CD4-positive, alpha-beta T cell treated with Interferon alpha-2 for 1 hour (primary cell): ENCODE measurements around the gene ZNF599.
"Not testable (repeated sequence)": the region's sequence is repeated elsewhere in the genome, so short reads cannot be mapped to it uniquely, and the experiment has no call there.

Source experiments
- DNase-seq, 2 donors: peaks; one replicate each; pipeline ENCODE4 v3.0.0-alpha.2; 2020 to 2022

Gene ZNF599

GRCh38 chr19:34772697-34773554, at the start of gene ZNF599:
TSS of gene ZNF599 (minus strand) at chr19:34773215. CDS start at chr19:34772841, 374 bp downstream.
- DNase-seq = peak; percentile 90 to 92

DNA sequence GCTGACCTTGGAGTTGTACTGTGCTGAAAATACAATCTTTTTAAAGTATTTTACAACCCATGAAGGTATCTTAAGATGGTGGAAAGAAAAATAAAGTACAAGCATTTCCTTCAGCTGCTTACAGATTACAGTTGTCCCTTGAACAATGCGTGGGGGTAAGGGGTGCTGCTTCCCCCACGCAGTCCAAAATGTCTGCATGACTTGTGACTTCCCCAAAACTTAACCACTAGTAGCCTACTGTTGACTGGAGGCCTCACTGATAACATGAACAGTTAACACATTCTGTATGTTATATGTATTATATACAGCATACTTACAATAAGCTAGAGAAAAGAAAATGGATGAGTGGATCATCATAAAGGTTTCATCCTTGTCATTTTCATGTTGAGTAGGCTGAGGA, 45.3 kb upstream of the ZNF599 start:
- DNase-seq = no peak

GRCh38 chr19:34816708-34817107, 43.7 kb upstream of the ZNF599 start:
- no peak for DNase-seq

DNA sequence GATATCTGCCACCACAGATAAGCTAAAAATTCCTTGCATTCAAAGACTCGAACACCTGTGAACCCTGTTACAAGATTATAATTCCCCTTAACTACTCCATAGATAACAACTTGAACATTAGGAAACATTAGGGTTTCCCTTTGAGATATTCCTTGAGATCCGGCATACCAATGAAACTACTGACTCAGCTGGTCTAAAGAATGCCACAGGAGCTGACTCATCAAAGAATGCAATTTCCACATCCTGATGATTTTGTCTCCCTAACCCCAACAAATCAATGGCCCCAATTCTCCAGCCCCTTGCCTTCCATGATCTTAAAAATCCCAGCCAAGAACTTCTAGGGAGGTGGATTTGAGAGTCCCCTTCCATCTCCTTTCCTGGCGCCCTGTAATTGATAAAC, 35.6 kb upstream of the ZNF599 start:
- DNase-seq = no peak

GRCh38 chr19:34806976-34807860, 34.2 kb upstream of the ZNF599 start:
- DNase-seq = no peak

- DNase-seq = no peak
Observed at GRCh38 chr19:34804115-34804514, 31.1 kb upstream of the ZNF599 start.

DNA sequence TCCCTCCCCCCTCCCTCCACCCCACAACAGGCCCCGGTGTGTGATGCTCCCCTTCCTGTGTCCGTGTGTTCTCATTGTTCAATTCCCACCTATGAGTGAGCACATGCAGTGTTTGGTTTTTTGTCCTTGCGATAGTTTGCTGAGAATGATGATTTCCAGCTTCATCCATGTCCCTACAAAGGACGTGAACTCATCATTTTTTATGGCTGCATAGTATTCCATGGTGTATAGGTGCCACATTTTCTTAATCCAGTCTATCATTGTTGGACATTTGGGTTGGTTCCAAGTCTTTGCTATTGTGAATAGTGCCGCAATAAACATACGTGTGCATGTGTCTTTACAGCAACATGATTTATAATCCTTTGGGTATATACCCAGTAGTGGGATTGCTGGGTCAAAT, 23.9 kb upstream of the ZNF599 start:
- DNase-seq = not testable (repeated sequence)

DNA sequence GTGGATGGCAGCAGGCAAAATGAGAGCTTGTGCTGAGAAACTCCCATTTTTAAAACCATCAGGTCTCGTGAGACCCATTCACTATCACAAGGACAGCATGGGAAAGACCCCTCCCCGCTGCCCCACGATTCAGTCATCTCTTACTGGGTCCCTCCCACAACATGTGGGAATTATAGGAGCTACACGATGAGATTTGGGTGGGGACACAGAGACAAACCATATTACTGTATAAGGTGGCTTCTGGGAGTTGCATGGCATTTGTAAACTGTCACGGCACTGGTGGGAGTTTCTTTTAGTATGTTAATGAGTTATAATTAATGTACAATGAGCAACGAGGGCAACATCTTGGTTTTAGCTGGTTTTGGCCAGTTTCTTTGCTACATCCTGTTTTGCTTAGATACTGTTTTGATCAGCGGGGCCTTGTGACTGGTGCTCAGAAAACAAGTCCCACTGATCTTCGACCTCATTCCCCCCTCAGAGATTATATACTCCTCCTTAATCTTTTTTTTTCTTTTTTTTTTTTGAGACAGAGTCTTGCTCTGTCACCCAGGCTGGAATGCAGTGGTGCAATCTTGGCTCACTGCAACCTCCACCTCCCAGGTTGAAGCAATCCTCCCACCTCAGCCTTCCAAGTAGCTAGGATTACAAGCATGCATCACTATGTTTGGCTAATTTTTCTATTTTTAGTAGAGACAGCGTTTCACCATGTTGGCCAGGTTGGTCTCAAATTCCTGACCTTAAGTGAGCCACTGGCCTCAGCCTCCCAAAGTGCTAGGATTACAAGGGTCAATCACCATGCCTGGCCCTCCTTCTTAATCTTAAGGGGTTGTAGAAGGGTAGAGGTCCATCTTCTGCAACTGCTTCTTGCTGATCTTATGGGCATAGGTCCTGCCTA, 21.3 kb upstream of the ZNF599 start:
- no peak for DNase-seq

GRCh38 chr19:34793565-34793964, 20.6 kb upstream of the ZNF599 start:
- no peak for DNase-seq

- no peak for DNase-seq
Observed at GRCh38 chr19:34788074-34788473, 15.1 kb upstream of the ZNF599 start.

DNA sequence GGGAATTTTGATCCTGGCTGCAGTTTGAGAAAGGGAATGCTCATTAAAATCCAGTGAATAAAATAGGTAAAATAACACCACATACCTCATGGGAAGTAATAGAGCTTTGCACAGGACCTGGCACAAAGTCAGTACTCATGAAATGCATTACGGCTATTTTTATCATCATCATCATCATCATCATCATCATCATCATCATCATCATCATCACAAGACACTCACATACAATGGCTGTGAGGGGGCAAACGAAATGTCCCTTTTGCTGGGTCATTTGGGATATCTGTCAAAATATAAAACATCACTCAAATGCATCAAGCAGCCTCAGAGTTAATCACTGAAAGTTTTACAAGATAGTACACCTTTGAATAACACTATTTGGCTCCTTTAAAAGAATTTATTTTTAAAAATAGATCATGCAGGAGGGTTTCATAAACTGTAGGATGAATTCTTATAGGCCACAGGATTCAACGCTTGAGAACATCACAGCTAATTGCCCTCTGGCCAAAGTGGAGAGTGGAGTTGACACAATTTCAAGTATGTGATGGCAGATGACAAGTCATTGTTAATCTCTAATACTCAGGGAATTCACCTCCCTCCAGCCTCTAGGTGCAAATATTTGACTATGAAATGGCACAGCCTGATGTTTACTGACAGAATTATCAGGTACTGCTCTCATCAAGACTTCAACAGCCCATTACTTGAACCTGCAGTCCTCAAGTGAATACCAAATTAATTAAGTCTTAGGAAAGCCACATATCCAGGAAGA, 14.2 kb upstream of the ZNF599 start:
- no peak for DNase-seq

DNA sequence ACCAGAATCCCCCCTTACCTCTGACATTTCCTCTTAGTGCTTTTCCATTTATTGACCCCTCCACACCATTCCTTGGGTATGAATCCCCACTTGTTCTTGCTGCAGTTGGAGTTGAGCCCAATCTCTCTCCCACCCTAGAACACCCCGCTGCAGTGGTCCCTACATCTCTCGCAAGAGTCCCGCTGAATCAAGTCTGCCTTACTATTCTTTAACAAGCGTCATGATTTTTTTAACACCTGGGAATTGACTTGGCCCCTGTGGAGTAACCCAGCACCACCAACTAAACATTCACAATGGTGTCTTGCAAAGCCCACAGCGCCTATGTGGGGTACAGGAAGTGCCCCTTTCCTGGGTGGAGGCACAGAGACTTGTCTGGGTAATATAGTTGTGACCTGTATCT, 13.2 kb upstream of the ZNF599 start:
- DNase-seq = no peak

GRCh38 chr19:34779652-34780051, 6.6 kb upstream of the ZNF599 start:
- no peak for DNase-seq

GRCh38 chr19:34778342-34778741, 5.3 kb upstream of the ZNF599 start:
- DNase-seq = no peak

DNA sequence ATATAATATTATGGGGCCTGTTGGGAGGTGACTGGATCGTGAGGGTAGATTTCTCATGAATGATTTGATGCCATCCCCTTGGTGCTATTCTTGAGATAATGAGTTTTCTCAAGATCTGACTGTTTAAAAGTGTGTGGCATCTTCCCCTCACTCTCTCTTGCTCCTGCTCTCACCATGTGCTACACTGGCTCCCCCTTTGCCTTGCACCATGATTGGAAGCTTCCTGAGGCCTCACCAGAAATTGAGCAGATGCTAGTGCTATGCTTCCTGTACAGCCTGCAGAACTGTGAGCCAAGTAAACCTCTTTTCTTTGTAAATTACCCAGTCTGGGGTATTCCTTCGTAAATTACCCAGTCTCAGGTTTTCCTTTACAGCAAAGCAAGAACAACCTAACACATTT, 1.8 kb upstream of the ZNF599 start:
- no peak for DNase-seq

GRCh38 chr19:34773555-34773864, 495 bp upstream of the ZNF599 start:
- no peak for DNase-seq

GRCh38 chr19:34767951-34768350, 5.1 kb downstream of the ZNF599 start:
- no peak for DNase-seq

DNA sequence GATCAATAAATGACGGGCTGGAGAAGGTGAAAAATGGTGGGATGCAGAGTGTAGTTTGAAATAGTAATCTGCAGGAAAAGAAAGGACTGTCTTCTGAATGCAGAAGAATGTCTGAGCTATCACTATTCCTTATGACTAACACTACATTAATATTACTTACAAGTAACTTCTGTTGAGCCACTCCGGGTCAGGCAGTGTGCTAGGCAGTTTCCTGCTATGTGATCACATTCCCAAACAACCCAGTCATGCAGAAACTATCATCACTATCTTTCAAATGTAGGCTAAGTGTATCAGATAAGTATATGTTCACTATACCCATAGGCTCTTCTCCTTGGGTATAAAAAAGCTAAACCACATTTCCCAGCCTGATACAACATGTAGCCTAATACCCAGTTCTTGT, 6.6 kb downstream of the ZNF599 start:
- DNase-seq = no peak

GRCh38 chr19:34759218-34759917, 13.6 kb downstream of the ZNF599 start:
- DNase-seq = no peak

GRCh38 chr19:34757441-34757840, 15.6 kb downstream of the ZNF599 start:
- no peak for DNase-seq

DNA sequence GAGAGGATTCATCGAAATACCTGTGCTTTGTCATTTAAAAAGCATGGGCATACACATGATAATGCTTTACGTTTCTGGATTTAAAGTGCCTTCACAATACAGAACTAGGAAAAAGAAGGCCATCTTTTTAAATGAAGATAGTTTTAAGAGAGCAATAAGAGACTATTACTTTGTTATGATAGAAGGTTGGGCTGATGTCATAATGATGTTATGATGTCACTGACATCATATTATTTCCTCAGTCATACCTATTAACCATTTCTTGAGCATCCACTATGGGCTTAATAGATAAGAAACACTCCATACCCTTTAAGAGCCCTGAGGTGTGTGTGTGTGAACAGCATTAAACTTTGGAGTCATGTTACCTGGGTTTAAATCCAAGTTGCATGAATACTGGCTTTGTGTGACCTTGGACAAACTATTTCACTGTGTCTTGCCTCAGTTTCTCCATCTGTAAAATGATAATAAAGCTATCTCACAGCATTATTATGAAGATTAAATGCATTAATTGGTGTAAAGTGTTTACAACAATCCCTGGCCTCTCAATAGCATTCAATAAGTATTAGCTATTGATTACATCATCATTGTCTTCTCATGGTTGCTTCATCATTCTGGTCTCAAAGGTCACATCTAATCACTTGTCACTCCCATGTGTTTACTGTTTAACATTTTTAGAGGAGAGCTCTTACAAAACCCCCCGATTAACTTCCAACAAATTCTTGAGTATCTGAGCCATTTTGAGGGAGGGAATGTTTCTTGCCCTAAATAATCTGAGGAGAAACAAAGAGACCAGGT, 27.9 kb downstream of the ZNF599 start:
- DNase-seq = no peak
